Skeletal muscle satellite cell (primary cell): ENCODE measurements around the gene MRTFA.
"Not testable (repeated sequence)": the region's sequence is repeated elsewhere in the genome, so short reads cannot be mapped to it uniquely, and the experiment has no call there.

Experiments
- H3K27me3 ChIP-seq: 2 replicates; pipeline ENCODE4 v1.7.0; 2013; ENCODE audit warnings: low read length; ENCODE audit not compliant: control insufficient read depth, insufficient read depth
- H3K36me3 ChIP-seq: 2 replicates; pipeline ENCODE4 v1.7.0; 2013; ENCODE audit warnings: mild to moderate bottlenecking, control low read depth, low read length; ENCODE audit not compliant: insufficient read depth
- H3K4me1 ChIP-seq: 2 replicates; pipeline ENCODE4 v1.7.0; 2013; ENCODE audit warnings: low read length; ENCODE audit not compliant: control insufficient read depth, insufficient read depth
- H3K4me2 ChIP-seq: 2 replicates; pipeline ENCODE4 v1.7.0; 2013; ENCODE audit warnings: mild to moderate bottlenecking, low read length
- H3K4me3 ChIP-seq: 2 replicates; pipeline ENCODE4 v1.7.0; 2013; ENCODE audit warnings: low read length
- H3K9ac ChIP-seq: 2 replicates; pipeline ENCODE4 v1.7.0; 2013; ENCODE audit warnings: mild to moderate bottlenecking, low read depth, low read length, moderate library complexity
- H3K9me3 ChIP-seq: replicated peaks from 2 replicates; pipeline ENCODE4 v1.7.0; 2013; ENCODE audit warnings: mild to moderate bottlenecking, control low read depth, low read length

Gene MRTFA

DNA sequence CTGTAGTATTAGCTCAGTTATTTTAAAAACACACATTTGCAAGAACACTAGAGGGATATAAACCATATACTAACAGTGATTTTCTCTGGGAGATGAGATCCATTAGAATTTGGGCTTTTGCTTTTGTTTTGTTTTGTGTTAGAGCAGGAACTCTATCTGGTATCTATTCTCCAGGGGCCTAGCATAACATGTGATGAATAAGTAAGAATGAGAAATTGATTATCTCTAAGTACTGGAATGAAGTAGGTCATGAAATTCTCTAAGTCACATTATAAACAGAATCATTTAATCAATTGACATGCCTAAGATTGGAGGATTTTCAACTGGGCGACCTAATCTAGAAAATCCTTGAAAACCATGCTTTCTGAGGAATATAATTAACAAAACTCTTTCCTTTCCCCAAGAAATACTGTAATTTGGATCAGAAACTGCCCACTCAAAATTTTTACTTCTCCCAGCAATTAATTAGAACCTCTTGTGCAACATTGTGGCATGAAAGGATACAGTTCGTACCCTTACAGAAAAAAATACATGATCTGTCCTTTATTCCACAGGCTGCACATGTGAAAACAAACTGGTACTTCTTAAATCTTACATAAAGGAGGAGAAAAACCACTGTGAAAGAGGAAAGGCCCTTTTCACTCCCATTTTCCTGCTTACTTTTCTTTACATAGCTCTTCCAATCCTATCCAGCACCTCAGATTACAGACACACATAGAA lies 93.5 kb downstream of the MRTFA start:
- Histone ChIP-seq H3K9me3 (no peaks in the 10 kb centered on the region), H3K27me3 (no peaks in the 10 kb centered on the region), H3K4me2 (peak overlapping the region; percentile 44), H3K4me3 (no peak overlapping the region), H3K4me1 (peaks cover 12% of the 10 kb centered on the region), H3K36me3 (peaks cover 12% of the 10 kb centered on the region), H3K9ac (no peak overlapping the region)

DNA sequence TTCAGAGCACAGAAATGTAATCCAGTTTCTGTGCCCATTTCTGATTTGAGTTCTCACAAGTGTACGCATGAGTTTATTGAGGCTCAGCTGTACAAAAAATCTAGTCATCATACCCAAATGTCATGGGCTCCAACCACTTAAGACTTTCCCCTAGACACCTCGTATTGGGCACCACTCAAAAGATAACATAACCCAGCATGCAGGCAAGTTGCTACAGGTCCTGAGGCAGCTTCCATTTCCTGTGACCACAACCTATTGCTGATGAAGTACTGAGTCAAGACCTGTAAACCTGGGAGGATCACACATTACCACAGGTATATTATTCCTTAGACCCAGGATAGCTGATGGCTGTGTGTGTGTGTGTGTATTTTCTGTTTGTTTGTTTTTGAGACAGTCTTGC lies 95.2 kb downstream of the MRTFA start:
- Histone ChIP-seq H3K4me3 (no peak overlapping the region), H3K9ac (no peak overlapping the region), H3K4me2 (no peak overlapping the region), H3K36me3 (peaks cover 3% of the 10 kb centered on the region), H3K4me1 (peaks cover 12% of the 10 kb centered on the region), H3K9me3 (no peaks in the 10 kb centered on the region), H3K27me3 (no peaks in the 10 kb centered on the region)

DNA sequence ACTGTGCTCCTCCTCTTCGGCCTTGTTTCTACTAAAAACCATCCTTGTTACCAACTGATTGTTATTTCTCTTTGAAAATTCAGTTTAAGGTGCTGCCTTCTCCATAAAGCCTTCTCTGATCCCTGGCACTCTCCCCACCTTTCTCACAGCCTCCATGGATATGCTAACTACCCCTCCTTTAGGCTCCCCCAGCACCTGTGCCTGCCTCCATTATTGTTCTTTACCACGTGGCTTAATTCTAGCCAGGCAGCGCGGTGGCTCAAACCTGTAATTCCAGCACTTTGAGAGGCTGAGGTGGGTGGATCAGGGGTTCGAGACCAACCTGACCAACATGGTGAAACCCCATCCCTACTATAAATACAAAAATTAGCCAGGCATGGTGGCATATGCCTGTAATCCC lies 96.3 kb downstream of the MRTFA start:
- peaks cover 18% of the 10 kb centered on the region for H3K4me1 ChIP-seq
- H3K4me2 ChIP-seq: no peak overlapping the region
- H3K9me3 ChIP-seq: no peaks in the 10 kb centered on the region
- H3K36me3 ChIP-seq: no peaks in the 10 kb centered on the region
- no peak overlapping the region for H3K4me3 ChIP-seq
- H3K9ac ChIP-seq: no peak overlapping the region
- no peaks in the 10 kb centered on the region for H3K27me3 ChIP-seq

DNA sequence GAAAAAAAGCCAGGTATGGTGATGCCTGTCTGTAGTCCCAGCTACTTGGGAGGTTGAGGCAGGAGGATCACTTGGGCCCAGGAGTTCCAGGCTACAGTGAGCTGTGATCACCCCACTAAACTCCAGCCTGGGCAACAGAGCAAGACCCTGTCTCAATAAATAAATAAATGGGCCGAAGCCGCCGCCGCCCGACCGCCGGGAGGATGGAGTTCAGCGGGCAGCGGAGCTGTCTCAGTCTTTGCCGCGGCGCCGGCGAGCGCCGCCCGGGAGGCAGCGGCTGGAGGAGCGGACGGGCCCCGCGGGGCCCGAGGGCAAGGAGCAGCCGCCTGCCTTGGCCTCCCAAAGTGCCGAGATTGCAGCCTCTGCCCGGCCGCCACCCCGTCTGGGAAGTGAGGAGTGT lies 100.4 kb downstream of the MRTFA start:
- H3K4me3 ChIP-seq, H3K27me3 ChIP-seq, H3K9ac ChIP-seq, H3K9me3 ChIP-seq, H3K36me3 ChIP-seq, H3K4me2 ChIP-seq: not testable (repeated sequence)
- H3K4me1 ChIP-seq: peaks cover 43% of the 10 kb centered on the region

GRCh38 chr22:40535642-40536041 lies 100.9 kb downstream of the MRTFA start:
- H3K9ac ChIP-seq: no peak overlapping the region
- no peaks in the 10 kb centered on the region for H3K27me3 ChIP-seq
- no peak overlapping the region for H3K4me2 ChIP-seq
- H3K9me3 ChIP-seq: no peaks in the 10 kb centered on the region
- H3K36me3 ChIP-seq: no peaks in the 10 kb centered on the region
- H3K4me1 ChIP-seq: peaks cover 43% of the 10 kb centered on the region
- H3K4me3 ChIP-seq: no peak overlapping the region

DNA sequence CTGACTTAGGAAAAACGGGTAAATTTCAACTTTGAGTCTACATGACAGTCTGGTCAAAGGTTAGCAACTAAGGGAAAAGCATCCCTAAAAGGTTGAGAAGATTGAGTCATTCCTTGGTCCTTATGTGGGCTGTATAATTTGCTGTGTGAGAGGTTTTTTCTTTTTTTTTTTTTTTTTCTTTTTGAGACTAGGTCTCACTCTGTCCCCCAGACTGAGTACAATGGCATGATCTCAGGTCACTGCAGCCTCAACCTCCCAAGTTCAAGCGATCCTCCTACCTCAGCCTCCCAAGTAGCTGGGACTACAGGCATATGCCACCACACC lies 101.4 kb downstream of the MRTFA start:
- H3K4me3 ChIP-seq: no peak overlapping the region
- peak overlapping the region; percentile 84 for H3K4me2 ChIP-seq
- H3K9me3 ChIP-seq: no peaks in the 10 kb centered on the region
- H3K9ac ChIP-seq: peak overlapping the region; percentile 37
- H3K27me3 ChIP-seq: no peaks in the 10 kb centered on the region
- peaks cover 46% of the 10 kb centered on the region for H3K4me1 ChIP-seq
- H3K36me3 ChIP-seq: no peaks in the 10 kb centered on the region

GRCh38 chr22:40534379-40535188 lies 101.9 kb downstream of the MRTFA start:
- Histone ChIP-seq H3K9me3 (no peaks in the 10 kb centered on the region), H3K4me2 (peak overlapping the region; percentile 84), H3K27me3 (no peaks in the 10 kb centered on the region), H3K36me3 (no peaks in the 10 kb centered on the region), H3K4me1 (peaks cover 51% of the 10 kb centered on the region), H3K9ac (peak overlapping the region; percentile 65), H3K4me3 (peak overlapping the region; percentile 58)

GRCh38 chr22:40533712-40534378 lies 102.7 kb downstream of the MRTFA start:
- Histone ChIP-seq H3K9ac (peak overlapping the region; percentile 65), H3K4me3 (peak overlapping the region; percentile 58)

DNA sequence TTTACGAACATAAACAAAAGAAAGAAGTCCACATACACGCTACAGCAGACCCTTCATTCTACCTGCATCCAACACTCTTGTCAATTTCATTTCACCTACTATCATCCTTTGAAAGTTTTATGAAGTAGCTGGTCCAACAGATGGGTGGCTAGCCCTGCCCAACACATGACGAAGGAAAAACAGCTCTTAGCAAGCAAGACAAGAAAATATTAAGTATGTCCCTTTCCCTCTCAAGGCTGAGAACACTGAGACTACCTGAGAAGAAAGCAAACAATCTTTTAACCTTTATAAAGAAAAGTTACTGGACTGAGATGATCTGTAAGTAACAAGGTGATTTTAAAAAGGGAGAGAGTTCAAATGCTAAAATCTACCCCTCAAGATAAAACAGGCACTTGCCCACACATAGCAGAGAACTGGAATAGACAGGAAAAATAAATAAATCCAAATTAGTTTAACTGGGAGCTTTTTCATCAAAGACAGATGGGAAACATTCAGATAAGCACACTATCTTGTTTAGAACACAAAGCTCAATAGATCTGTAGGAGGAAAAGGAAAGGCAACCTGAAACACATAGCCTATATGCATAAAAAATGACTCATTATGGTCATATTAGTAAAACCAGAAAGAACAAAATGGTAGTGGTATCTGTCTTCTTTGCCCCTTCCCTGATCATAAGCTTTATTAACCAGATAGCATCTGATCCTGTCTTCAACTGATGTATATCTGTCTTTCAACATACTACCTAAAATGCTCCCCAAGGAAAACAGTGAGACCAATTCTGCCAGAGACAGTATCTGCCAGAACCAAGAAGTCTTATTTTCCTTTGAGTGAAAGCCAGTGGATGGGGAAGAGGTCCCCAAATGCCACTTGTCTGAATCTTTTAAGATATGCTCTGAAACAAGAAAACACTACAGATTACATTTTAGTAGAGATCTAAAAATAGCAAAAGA lies 104.3 kb downstream of the MRTFA start:
- Histone ChIP-seq H3K9ac (peak overlapping the region; percentile 65), H3K9me3 (no peaks in the 10 kb centered on the region), H3K4me2 (peak overlapping the region; percentile 84), H3K4me1 (peaks cover 60% of the 10 kb centered on the region), H3K4me3 (peak overlapping the region; percentile 58), H3K27me3 (no peaks in the 10 kb centered on the region), H3K36me3 (no peaks in the 10 kb centered on the region)

More at GRCh38 chr22:40533712-40534378, 102.7 kb downstream of the MRTFA start:
- Histone ChIP-seq H3K4me1 (peaks cover 52% of the 10 kb centered on the region), H3K9me3 (no peaks in the 10 kb centered on the region), H3K4me2 (peak overlapping the region; percentile 84), H3K27me3 (no peaks in the 10 kb centered on the region), H3K36me3 (no peaks in the 10 kb centered on the region)

DNA sequence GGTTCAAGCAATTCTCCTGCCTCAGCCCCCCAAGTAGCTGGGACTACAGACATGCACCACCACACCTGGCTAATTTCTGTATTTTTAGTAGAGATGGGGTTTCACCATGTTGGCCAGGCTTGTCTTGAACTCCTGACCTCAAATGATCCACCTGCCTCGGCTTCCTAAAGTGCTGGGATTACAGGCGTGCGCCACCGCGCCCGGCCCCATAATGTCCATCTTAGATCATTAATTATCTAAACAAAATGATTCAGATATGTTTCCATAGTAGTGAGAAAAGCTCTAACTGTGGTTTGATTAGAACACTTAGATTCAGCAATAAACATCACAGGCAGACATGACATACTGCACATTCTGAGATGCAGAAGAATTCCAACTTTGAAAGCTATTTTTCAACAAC lies 106.1 kb downstream of the MRTFA start:
- H3K4me3 ChIP-seq, H3K27me3 ChIP-seq, H3K9ac ChIP-seq, H3K36me3 ChIP-seq, H3K9me3 ChIP-seq, H3K4me2 ChIP-seq: not testable (repeated sequence)
- H3K4me1 ChIP-seq: peaks cover 58% of the 10 kb centered on the region

DNA sequence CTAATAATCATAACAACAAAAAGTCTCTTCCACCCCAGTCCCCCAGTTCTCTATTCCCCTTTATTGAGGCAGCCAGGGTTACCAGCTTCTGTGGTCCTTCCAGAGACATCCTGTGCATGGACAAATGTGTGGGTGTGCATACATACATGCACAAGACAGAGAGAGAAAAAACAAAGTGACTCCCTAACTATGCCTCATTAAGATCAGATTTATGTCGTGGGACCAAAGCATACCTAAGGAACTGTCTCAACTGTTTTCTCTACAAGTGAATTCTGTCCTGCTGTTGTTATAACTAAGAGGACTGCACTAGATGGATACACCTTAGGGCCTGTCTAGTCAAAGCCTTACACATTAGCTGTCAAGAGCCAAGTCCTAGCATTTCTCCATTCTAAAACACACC lies 106.7 kb downstream of the MRTFA start:
- no peaks in the 10 kb centered on the region for H3K27me3 ChIP-seq
- H3K9ac ChIP-seq: no peak overlapping the region
- no peak overlapping the region for H3K4me3 ChIP-seq
- peaks cover 57% of the 10 kb centered on the region for H3K4me1 ChIP-seq
- peak overlapping the region; percentile 6 for H3K4me2 ChIP-seq
- H3K36me3 ChIP-seq: no peaks in the 10 kb centered on the region
- H3K9me3 ChIP-seq: no peaks in the 10 kb centered on the region
